HEK293 (cell line): ENCODE measurements around the gene SGIP1.

Experiments used
- CTCF ChIA-PET: fragments of 350-600 bp; formaldehyde crosslinking; extraction: SDS; loops from one replicate; lab custom pipeline; 2021; ENCODE audit warnings: antibody characterized with exemption; lab: Yijun Ruan, JAX
- POLR2A ChIA-PET: fragments of 300-600 bp; formaldehyde crosslinking; extraction: SDS; loops from one replicate; lab custom pipeline; 2020; ENCODE audit warnings: antibody characterized with exemption, inconsistent platforms; lab: Yijun Ruan, JAX
- H3K27ac ChIP-seq: fragments of 200-500 bp; sonication (Bioruptor generic); 2 replicates; pipeline ENCODE4 v1.5.1; 2014; ENCODE audit warnings: low read depth, low read length, control low read depth, inconsistent platforms; ENCODE audit errors: extremely low read depth
- H3K36me3 ChIP-seq, 2 experiments: fragments of 200-500 bp in 1 of 2; sonication (Bioruptor generic) in 1 of 2; 1 replicate in 1 of 2; 2 replicates in 1 of 2; pipeline ENCODE4 v1.5.1; 2014 to 2017; ENCODE audit warnings: inconsistent platforms in 2 of 2, low read length in 2 of 2; ENCODE audit not compliant: control insufficient read depth in 2 of 2, insufficient read depth in 1 of 2
- H3K4me1 ChIP-seq: fragments of 200-500 bp; sonication (Bioruptor generic); 2 replicates; pipeline ENCODE4 v1.5.1; 2014; ENCODE audit warnings: mild to moderate bottlenecking, low read length, inconsistent platforms; ENCODE audit not compliant: control insufficient read depth, insufficient read depth
- H3K4me3 ChIP-seq: 2 replicates; pipeline ENCODE4 v1.5.1; 2011; ENCODE audit warnings: low read depth, mild to moderate bottlenecking, control low read depth, low read length, moderate library complexity
- H3K9me3 ChIP-seq: fragments of 200-500 bp; sonication (Bioruptor generic); 2 replicates; pipeline ENCODE4 v1.5.1; 2014; ENCODE audit warnings: low read depth, low read length, inconsistent platforms; ENCODE audit not compliant: control insufficient read depth, insufficient read depth
- BCL11B ChIP-seq: fragments of 450-650 bp; formaldehyde crosslinking; IDR thresholded peaks from 2 replicates; pipeline ENCODE4 v1.5.1; 2016; ENCODE audit warnings: low read depth, missing biosample characterization, missing genetic modification characterization
- BCL6B ChIP-seq: fragments of 450-650 bp; formaldehyde crosslinking; IDR thresholded peaks from 2 replicates; pipeline ENCODE4 v1.5.1; 2017; ENCODE audit warnings: missing biosample characterization, missing genetic modification characterization
- GLI4 ChIP-seq: fragments of 450-650 bp; formaldehyde crosslinking; IDR thresholded peaks from 2 replicates; pipeline ENCODE4 v1.5.1; 2016; ENCODE audit warnings: missing biosample characterization, missing genetic modification characterization
- INSM2 ChIP-seq: fragments of 450-650 bp; formaldehyde crosslinking; IDR thresholded peaks from 2 replicates; pipeline ENCODE4 v1.5.1; 2016; ENCODE audit warnings: missing biosample characterization, missing genetic modification characterization
- ZBTB10 ChIP-seq: fragments of 450-650 bp; formaldehyde crosslinking; IDR thresholded peaks from 2 replicates; pipeline ENCODE4 v1.5.1; 2016; ENCODE audit warnings: missing biosample characterization, missing genetic modification characterization
- ZFP3 ChIP-seq: fragments of 450-650 bp; formaldehyde crosslinking; IDR thresholded peaks from 2 replicates; pipeline ENCODE4 v1.5.1; 2016; ENCODE audit warnings: low read depth, missing biosample characterization, missing genetic modification characterization
- ZIC2 ChIP-seq: fragments of 450-650 bp; formaldehyde crosslinking; IDR thresholded peaks from 2 replicates; pipeline ENCODE4 v1.5.1; 2016; ENCODE audit warnings: missing biosample characterization, missing genetic modification characterization
- ZNF138 ChIP-seq: fragments of 450-650 bp; formaldehyde crosslinking; IDR thresholded peaks from 2 replicates; pipeline ENCODE4 v1.5.1; 2016; ENCODE audit warnings: missing biosample characterization, missing genetic modification characterization, borderline replicate concordance
- ZNF175 ChIP-seq: fragments of 450-650 bp; formaldehyde crosslinking; IDR thresholded peaks from 2 replicates; pipeline ENCODE4 v1.5.1; 2016; ENCODE audit warnings: missing biosample characterization, missing genetic modification characterization
- ZNF18 ChIP-seq: fragments of 450-650 bp; formaldehyde crosslinking; IDR thresholded peaks from 2 replicates; pipeline ENCODE4 v1.5.1; 2016; ENCODE audit warnings: missing biosample characterization, missing genetic modification characterization
- ZNF223 ChIP-seq: fragments of 450-650 bp; formaldehyde crosslinking; IDR thresholded peaks from 2 replicates; pipeline ENCODE4 v1.5.1; 2016; ENCODE audit warnings: missing biosample characterization, missing genetic modification characterization
- ZNF23 ChIP-seq: fragments of 450-650 bp; formaldehyde crosslinking; IDR thresholded peaks from 2 replicates; pipeline ENCODE4 v1.5.1; 2016; ENCODE audit warnings: missing biosample characterization, missing genetic modification characterization, borderline replicate concordance
- ZNF341 ChIP-seq: fragments of 450-650 bp; formaldehyde crosslinking; IDR thresholded peaks from 2 replicates; pipeline ENCODE4; 2016; ENCODE audit warnings: low read depth, missing biosample characterization, missing genetic modification characterization
- ZNF404 ChIP-seq: fragments of 450-650 bp; formaldehyde crosslinking; IDR thresholded peaks from 2 replicates; pipeline ENCODE4 v1.5.1; 2017; ENCODE audit warnings: missing biosample characterization, missing genetic modification characterization
- ZNF433 ChIP-seq: fragments of 450-650 bp; formaldehyde crosslinking; IDR thresholded peaks from 2 replicates; pipeline ENCODE4 v1.5.1; 2016; ENCODE audit warnings: missing biosample characterization, missing genetic modification characterization, low read depth
- ZNF514 ChIP-seq: fragments of 450-650 bp; formaldehyde crosslinking; IDR thresholded peaks from 2 replicates; pipeline ENCODE4 v1.5.1; 2016; ENCODE audit warnings: missing biosample characterization, missing genetic modification characterization
- ZNF555 ChIP-seq: fragments of 450-650 bp; formaldehyde crosslinking; conservative IDR thresholded peaks from 2 replicates; pipeline ENCODE4 v1.5.1; 2017; ENCODE audit warnings: missing biosample characterization, mild to moderate bottlenecking, missing genetic modification characterization, inconsistent platforms
- ZNF600 ChIP-seq: fragments of 450-650 bp; formaldehyde crosslinking; IDR thresholded peaks from 2 replicates; pipeline ENCODE4 v1.5.1; 2016; ENCODE audit warnings: missing biosample characterization, missing genetic modification characterization
- ZNF707 ChIP-seq: fragments of 450-650 bp; formaldehyde crosslinking; IDR thresholded peaks from 2 replicates; pipeline ENCODE4 v1.5.1; 2016; ENCODE audit warnings: missing biosample characterization, missing genetic modification characterization
- TF ChIP-seq, protein P1 (sequence below): fragments of 450-650 bp; formaldehyde crosslinking; IDR thresholded peaks from 2 replicates; pipeline ENCODE4 v1.5.1; 2016; ENCODE audit warnings: missing biosample characterization, missing genetic modification characterization

The SGIP1 gene

GRCh38 chr1:66644331-66644730, 110.4 kb downstream of the SGIP1 start:
- ChIA-PET POLR2A (no interaction called here), CTCF (no interaction called here)
- H3K4me3 ChIP-seq: no peak overlapping the region
- H3K27ac ChIP-seq: no peak overlapping the region
- no peaks in the 10 kb centered on the region for H3K4me1 ChIP-seq
- TF ChIP-seq ZFP3 (no peak), ZNF555 (tag by site-specific recombination) (no peak), ZNF223 (no peak), ZIC2 (tag by site-specific recombination) (no peak), ZNF138 (tag by site-specific recombination) (no peak), GLI4 (tag by site-specific recombination) (no peak), INSM2 (tag by site-specific recombination) (no peak), BCL6B (tag by site-specific recombination) (no peak), ZNF433 (no peak), BCL11B (tag by site-specific recombination) (no peak), ZNF341 (tag by site-specific recombination) (no peak), ZNF18 (tag by site-specific recombination) (no peak), ZNF175 (tag by site-specific recombination) (no peak), ZNF514 (no peak), ZNF600 (tag by site-specific recombination) (no peak), ZNF404 (tag by site-specific recombination) (no peak), ZNF23 (tag by site-specific recombination) (no peak), ZNF707 (no peak), ZBTB10 (tag by site-specific recombination) (no peak)
- TF ChIP-seq, protein P1, sequence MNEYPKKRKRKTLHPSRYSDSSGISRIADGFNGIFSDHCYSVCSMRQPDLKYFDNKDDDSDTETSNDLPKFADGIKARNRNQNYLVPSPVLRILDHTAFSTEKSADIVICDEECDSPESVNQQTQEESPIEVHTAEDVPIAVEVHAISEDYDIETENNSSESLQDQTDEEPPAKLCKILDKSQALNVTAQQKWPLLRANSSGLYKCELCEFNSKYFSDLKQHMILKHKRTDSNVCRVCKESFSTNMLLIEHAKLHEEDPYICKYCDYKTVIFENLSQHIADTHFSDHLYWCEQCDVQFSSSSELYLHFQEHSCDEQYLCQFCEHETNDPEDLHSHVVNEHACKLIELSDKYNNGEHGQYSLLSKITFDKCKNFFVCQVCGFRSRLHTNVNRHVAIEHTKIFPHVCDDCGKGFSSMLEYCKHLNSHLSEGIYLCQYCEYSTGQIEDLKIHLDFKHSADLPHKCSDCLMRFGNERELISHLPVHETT (tag by site-specific recombination): no peak
- H3K9me3 ChIP-seq: no peaks in the 10 kb centered on the region
- H3K36me3 ChIP-seq: no peaks in the 10 kb centered on the region
